GM21367 (cell line): Measurements from ENCODE around the gene HOXA7.

Source experiments
- ATAC-seq: cut with Tn5 transposase; IDR thresholded peaks from one replicate; pipeline ENCODE4 v1.9.1; 2021; ENCODE audit not compliant: unreplicated experiment

The HOXA7 gene

GRCh38 chr7:27109466-27110185 lies 46.8 kb downstream of the HOXA7 start:
- no peak for ATAC-seq

GRCh38 chr7:27108390-27109127 lies 47.9 kb downstream of the HOXA7 start:
- ATAC-seq: no peak

- ATAC-seq: no peak
Measured at GRCh38 chr7:27107391-27108381, 48.8 kb downstream of the HOXA7 start.

DNA sequence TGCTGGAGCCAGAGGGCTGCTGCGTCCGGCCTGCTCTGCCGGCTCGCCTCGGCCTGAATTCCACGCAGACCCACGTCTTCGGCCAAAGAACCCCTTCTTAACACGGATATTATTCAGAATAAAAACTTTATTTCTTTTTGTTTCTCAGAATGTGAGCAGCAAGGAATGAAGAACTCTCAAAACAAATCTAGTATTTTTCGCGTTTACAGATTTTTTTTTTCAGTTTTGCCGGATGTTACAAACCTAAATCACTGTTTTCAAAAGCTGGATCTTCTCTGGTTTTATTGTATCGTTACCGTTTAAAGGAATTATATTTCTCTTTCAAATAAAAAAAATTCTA lies 49.6 kb downstream of the HOXA7 start:
- no peak for ATAC-seq

DNA sequence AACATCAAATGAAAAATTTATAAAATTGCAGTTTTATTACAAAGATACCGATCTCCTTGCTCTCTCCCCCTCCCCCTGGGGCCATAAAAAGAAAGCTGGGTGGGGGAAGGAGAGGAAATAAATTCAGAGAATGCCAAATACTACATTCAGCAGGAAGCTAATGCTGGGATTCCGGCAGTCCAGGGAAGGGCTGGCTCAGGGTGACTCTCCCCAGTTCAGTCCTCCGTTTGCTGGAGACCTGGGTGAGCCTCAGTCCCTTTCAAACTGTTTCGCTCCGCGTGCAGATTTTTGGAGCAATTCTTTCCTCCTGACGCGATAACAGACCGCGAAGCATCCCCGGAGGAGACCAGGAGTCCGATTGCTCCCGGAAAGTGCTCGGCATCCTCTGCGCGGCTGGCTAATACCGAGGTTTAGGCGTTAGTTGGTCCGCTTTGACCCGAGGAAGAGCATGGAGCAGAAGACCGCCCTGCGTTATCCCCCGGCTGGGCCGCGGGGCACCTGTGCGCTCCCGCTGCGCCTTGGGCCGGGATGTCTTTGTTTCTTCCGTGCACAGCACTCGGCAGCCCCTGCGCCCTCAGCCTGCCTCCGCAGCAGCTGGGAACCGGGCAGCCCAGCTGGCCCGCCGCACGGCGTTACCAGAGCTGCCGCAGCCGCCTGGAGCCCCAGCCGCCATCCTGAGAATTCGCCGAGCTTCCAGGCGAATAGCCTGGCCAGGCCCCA lies 50.1 kb downstream of the HOXA7 start:
- no peak for ATAC-seq

- ATAC-seq: no peak
Measured at GRCh38 chr7:27105301-27106031, 51.0 kb downstream of the HOXA7 start.

DNA sequence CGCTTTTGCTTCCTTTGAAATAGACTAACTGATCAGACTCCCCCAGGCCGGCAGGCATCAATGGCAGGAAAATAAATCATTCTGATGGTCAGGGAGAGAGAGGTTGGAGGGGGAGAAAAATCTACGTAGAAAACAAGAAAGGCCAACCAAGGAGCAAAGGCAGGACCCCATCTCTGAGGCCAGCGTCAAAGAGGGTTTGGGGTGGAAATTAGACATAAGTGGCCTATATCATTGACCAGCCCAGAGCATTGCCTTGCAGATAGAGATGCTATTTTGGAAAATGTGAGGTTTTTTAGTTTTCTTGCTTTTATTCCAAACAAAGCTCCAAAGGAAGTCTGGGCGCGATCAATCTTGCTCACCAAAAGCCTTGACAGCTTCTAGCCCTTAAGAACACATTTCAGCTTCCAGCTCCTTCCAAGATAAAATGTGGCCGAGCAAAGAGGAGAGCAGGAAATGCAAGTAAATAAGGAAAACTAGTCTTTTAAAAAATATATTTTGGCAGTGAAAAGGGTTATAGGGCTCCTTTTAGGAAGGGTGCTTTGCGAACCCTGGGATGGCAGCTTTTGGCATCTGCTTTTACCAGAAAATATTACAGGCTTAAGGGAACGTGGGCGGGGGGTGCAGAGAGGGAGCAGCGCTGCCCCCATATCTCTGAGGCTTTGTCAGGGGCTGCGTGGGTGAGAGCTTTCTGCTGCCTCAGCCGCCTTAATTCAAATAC lies 52.0 kb downstream of the HOXA7 start:
- no peak for ATAC-seq
